GM23338 (cell line): ENCODE data around the gene NRL. TPM values are rescaled to one million over a fixed set of nuclear protein-coding genes. Genes with fewer than 3 reads are reported as not detected.

Experiments
- ATAC-seq: fragments of 200-7000 bp; cut with Tn5 transposase; 3 replicates; pipeline ENCODE4 v1.9.1; 2020
- DNase-seq: peaks from one replicate; pipeline ENCODE4 v3.0.0-alpha.2; 2015; ENCODE audit warnings: low spot score
- H2AFZ ChIP-seq: fragments of 200-600 bp; sonication (generic); 2 replicates; pipeline ENCODE4 v1.8.0; 2016; ENCODE audit warnings: antibody characterized with exemption, mild to moderate bottlenecking, moderate library complexity
- H3F3A ChIP-seq: fragments of 200-600 bp; sonication (generic); replicated peaks from 2 replicates; pipeline ENCODE4 v1.8.0; 2017; ENCODE audit warnings: antibody characterized with exemption, mixed run types, low read depth
- H3K27ac ChIP-seq: fragments of 200-600 bp; sonication (generic); 2 replicates; pipeline ENCODE4 v1.6.1; 2016; ENCODE audit warnings: low read depth
- H3K27me3 ChIP-seq: fragments of 200-600 bp; sonication (generic); 2 replicates; pipeline ENCODE4 v1.8.0; 2016; ENCODE audit warnings: mild to moderate bottlenecking, mixed run types, moderate library complexity; ENCODE audit not compliant: insufficient read depth
- H3K36me3 ChIP-seq: fragments of 200-600 bp; sonication (generic); 2 replicates; pipeline ENCODE4 v1.8.0; 2016; ENCODE audit warnings: mild to moderate bottlenecking; ENCODE audit not compliant: insufficient read depth
- H3K4me1 ChIP-seq: fragments of 200-600 bp; sonication (generic); 2 replicates; pipeline ENCODE4 v1.8.0; 2016; ENCODE audit warnings: mild to moderate bottlenecking, moderate library complexity; ENCODE audit not compliant: insufficient read depth
- H3K4me2 ChIP-seq: fragments of 200-600 bp; sonication (generic); 2 replicates; pipeline ENCODE4 v1.7.1; 2017; ENCODE audit warnings: mixed run types
- H3K4me3 ChIP-seq: fragments of 200-600 bp; sonication (generic); 2 replicates; pipeline ENCODE4 v1.6.1; 2016; ENCODE audit warnings: mixed run types
- H3K79me2 ChIP-seq: fragments of 200-600 bp; sonication (generic); replicated peaks from 2 replicates; pipeline ENCODE4 v1.8.0; 2017; ENCODE audit warnings: mild to moderate bottlenecking; ENCODE audit not compliant: insufficient read depth
- H3K9me2 ChIP-seq: fragments of 200-600 bp; sonication (generic); 2 replicates; pipeline ENCODE4 v1.8.0; 2017; ENCODE audit not compliant: insufficient read depth
- H4K20me1 ChIP-seq: fragments of 200-600 bp; sonication (generic); replicated peaks from 2 replicates; pipeline ENCODE4 v1.8.0; 2017; ENCODE audit warnings: mild to moderate bottlenecking; ENCODE audit not compliant: insufficient read depth
- H3K27ac Mint-ChIP-seq: 2 replicates; pipeline ENCODE4 v1.8.0; 2020; ENCODE audit warnings: inconsistent platforms, mild to moderate bottlenecking, moderate library complexity, mixed read lengths
- H3K27me3 Mint-ChIP-seq: 3 replicates; pipeline ENCODE4 v1.8.0; 2022; ENCODE audit warnings: low read depth, mild to moderate bottlenecking, moderate library complexity, mixed read lengths, inconsistent platforms; ENCODE audit not compliant: insufficient read depth, poor library complexity
- H3K36me3 Mint-ChIP-seq: 3 replicates; pipeline ENCODE4 v1.8.0; 2021; ENCODE audit warnings: low read depth, mild to moderate bottlenecking, inconsistent platforms, moderate library complexity, mixed read lengths
- H3K4me1 Mint-ChIP-seq: 3 replicates; pipeline ENCODE4 v1.8.0; 2020; ENCODE audit warnings: mild to moderate bottlenecking, inconsistent platforms, mixed read lengths
- H3K4me3 Mint-ChIP-seq: 3 replicates; pipeline ENCODE4 v1.8.0; 2021; ENCODE audit warnings: moderate library complexity, mild to moderate bottlenecking, inconsistent platforms, mixed read lengths
- H3K9me3 Mint-ChIP-seq: 3 replicates; pipeline ENCODE4 v1.8.0; 2020; ENCODE audit warnings: moderate library complexity, mild to moderate bottlenecking, inconsistent platforms, mixed read lengths
- ZNF114 ChIP-seq: fragments of 250-450 bp; sonication (Bioruptor Pico); IDR thresholded peaks from 2 replicates; pipeline ENCODE4 v1.5.0; 2020; ENCODE audit warnings: mild to moderate bottlenecking, moderate library complexity
- ZNF331 ChIP-seq: fragments of 250-450 bp; sonication (Bioruptor Pico); IDR thresholded peaks from 2 replicates; pipeline ENCODE4 v1.5.0; 2020; ENCODE audit warnings: low read depth, mild to moderate bottlenecking, moderate library complexity
- polyA plus RNA-seq: library from polyadenylated mRNA; unstranded; fragments of >200 nt; fragmentation: Nextera tagmentation; extraction: Ambion mirVana; gene quantifications from 2 replicates; pipeline ENCODE4 v1.2.1, GENCODE V29; 2016
- total RNA-seq: library from RNA; depleted of rRNA; stranded (reverse); fragments of >200 nt; shearing (Covaris generic); gene quantifications from 2 replicates; pipeline ENCODE4 v1.2.3, GENCODE V29; 2014
- TF ChIP-seq, protein P1 (sequence below): fragments of 250-450 bp; sonication (Bioruptor Pico); IDR thresholded peaks from 2 replicates; pipeline ENCODE4 v1.5.0; 2020; ENCODE audit warnings: mild to moderate bottlenecking, moderate library complexity
- TF ChIP-seq, protein P2 (sequence below), 2 experiments: fragments of 200-600 bp in 1 of 2; sonication (generic) in 1 of 2; conservative IDR thresholded peaks; 2 replicates each; pipeline versions ENCODE4 v1.5.1 to v1.6.1; 2016 to 2017; ENCODE audit warnings: antibody characterized with exemption in 2 of 2, low read depth in 2 of 2, mild to moderate bottlenecking in 2 of 2, moderate library complexity in 1 of 2

NRL gene
- total and polyA plus RNA-seq, 2 experiments from 2014 or later, result 1.8 to 2.2 TPM

DNA sequence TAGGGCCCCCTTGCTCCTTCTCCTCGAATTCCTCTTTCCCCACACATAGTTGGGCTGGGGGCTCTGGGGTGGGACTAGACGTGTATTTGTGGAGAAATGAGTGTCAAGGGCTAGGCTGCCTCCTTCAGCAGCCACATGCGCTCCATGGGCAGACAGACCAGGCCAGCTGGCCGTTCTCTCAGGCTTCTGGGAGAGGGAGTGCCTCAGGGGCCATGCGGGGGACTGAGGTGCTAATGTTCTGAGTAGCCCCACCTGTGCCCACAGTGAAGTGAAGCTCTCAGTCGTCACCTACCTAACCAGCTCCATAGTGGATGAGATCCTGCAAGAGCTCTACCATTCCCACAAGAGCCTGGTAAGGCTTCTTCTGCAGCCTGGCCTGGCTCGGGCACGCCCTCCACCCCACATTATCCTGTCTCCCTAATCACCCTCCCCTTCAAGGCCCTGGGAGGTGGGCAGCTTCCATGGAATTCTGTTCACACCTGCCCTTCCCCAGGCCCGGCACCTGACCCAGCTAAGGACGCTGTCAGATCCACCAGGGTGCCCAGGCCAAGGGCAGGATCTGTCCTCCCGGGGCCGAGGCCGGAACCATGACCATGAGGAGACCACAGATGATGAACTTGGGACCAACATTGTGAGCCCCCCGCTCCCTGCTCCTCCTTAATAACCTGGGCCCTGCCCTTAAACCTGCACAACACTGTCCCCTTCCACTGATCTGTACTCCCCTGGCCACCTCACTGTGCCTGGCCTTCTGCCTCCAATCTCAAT lies 52.4 kb downstream of the NRL start:
- H3F3A ChIP-seq, result no peaks in the 10 kb centered on the region
- no peaks in the 10 kb centered on the region for H4K20me1 ChIP-seq
- no peaks in the 10 kb centered on the region for H3K79me2 ChIP-seq
- peaks cover 15% of the 10 kb centered on the region; the same call in 2 of the 3 replicates for H3K36me3 Mint-ChIP-seq
- H3K4me3 Mint-ChIP-seq, result no peak overlapping the region
- no peaks in the 10 kb centered on the region; the same call in 2 of the 3 replicates for H3K9me3 Mint-ChIP-seq
- H3K36me3 ChIP-seq, result no peaks in the 10 kb centered on the region
- no peak overlapping the region for H3K4me3 ChIP-seq
- no peak overlapping the region for H3K4me2 ChIP-seq
- ATAC-seq (no peak), DNase-seq (no peak)
- no peaks in the 10 kb centered on the region for H3K4me1 ChIP-seq
- peak overlapping the region; percentile 57; the same call in 1 of the 2 replicates for H3K27ac Mint-ChIP-seq
- no peaks in the 10 kb centered on the region for H3K27me3 ChIP-seq
- peaks cover 13% of the 10 kb centered on the region for H3K4me1 Mint-ChIP-seq
- H3K9me2 ChIP-seq, result no peaks in the 10 kb centered on the region
- H2AFZ ChIP-seq, result no peak overlapping the region
- no peak overlapping the region for H3K27ac ChIP-seq
- no peak for TF ChIP-seq ZNF331 (CRISPR knock-in tag)
- TF ChIP-seq ZNF114 (CRISPR knock-in tag), result no peak
- TF ChIP-seq, protein P1, sequence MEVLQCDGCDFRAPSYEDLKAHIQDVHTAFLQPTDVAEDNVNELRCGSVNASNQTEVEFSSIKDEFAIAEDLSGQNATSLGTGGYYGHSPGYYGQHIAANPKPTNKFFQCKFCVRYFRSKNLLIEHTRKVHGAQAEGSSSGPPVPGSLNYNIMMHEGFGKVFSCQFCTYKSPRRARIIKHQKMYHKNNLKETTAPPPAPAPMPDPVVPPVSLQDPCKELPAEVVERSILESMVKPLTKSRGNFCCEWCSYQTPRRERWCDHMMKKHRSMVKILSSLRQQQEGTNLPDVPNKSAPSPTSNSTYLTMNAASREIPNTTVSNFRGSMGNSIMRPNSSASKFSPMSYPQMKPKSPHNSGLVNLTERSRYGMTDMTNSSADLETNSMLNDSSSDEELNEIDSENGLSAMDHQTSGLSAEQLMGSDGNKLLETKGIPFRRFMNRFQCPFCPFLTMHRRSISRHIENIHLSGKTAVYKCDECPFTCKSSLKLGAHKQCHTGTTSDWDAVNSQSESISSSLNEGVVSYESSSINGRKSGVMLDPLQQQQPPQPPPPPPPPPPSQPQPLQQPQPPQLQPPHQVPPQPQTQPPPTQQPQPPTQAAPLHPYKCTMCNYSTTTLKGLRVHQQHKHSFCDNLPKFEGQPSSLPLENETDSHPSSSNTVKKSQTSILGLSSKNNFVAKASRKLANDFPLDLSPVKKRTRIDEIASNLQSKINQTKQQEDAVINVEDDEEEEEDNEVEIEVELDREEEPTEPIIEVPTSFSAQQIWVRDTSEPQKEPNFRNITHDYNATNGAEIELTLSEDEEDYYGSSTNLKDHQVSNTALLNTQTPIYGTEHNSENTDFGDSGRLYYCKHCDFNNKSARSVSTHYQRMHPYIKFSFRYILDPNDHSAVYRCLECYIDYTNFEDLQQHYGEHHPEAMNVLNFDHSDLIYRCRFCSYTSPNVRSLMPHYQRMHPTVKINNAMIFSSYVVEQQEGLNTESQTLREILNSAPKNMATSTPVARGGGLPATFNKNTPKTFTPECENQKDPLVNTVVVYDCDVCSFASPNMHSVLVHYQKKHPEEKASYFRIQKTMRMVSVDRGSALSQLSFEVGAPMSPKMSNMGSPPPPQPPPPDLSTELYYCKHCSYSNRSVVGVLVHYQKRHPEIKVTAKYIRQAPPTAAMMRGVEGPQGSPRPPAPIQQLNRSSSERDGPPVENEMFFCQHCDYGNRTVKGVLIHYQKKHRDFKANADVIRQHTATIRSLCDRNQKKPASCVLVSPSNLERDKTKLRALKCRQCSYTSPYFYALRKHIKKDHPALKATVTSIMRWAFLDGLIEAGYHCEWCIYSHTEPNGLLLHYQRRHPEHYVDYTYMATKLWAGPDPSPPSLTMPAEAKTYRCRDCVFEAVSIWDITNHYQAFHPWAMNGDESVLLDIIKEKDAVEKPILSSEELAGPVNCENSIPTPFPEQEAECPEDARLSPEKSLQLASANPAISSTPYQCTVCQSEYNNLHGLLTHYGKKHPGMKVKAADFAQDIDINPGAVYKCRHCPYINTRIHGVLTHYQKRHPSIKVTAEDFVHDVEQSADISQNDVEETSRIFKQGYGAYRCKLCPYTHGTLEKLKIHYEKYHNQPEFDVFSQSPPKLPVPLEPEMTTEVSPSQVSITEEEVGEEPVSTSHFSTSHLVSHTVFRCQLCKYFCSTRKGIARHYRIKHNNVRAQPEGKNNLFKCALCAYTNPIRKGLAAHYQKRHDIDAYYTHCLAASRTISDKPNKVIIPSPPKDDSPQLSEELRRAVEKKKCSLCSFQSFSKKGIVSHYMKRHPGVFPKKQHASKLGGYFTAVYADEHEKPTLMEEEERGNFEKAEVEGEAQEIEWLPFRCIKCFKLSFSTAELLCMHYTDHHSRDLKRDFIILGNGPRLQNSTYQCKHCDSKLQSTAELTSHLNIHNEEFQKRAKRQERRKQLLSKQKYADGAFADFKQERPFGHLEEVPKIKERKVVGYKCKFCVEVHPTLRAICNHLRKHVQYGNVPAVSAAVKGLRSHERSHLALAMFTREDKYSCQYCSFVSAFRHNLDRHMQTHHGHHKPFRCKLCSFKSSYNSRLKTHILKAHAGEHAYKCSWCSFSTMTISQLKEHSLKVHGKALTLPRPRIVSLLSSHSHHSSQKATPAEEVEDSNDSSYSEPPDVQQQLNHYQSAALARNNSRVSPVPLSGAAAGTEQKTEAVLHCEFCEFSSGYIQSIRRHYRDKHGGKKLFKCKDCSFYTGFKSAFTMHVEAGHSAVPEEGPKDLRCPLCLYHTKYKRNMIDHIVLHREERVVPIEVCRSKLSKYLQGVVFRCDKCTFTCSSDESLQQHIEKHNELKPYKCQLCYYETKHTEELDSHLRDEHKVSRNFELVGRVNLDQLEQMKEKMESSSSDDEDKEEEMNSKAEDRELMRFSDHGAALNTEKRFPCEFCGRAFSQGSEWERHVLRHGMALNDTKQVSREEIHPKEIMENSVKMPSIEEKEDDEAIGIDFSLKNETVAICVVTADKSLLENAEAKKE (CRISPR knock-in tag), result no peak
- TF ChIP-seq, protein P2, sequence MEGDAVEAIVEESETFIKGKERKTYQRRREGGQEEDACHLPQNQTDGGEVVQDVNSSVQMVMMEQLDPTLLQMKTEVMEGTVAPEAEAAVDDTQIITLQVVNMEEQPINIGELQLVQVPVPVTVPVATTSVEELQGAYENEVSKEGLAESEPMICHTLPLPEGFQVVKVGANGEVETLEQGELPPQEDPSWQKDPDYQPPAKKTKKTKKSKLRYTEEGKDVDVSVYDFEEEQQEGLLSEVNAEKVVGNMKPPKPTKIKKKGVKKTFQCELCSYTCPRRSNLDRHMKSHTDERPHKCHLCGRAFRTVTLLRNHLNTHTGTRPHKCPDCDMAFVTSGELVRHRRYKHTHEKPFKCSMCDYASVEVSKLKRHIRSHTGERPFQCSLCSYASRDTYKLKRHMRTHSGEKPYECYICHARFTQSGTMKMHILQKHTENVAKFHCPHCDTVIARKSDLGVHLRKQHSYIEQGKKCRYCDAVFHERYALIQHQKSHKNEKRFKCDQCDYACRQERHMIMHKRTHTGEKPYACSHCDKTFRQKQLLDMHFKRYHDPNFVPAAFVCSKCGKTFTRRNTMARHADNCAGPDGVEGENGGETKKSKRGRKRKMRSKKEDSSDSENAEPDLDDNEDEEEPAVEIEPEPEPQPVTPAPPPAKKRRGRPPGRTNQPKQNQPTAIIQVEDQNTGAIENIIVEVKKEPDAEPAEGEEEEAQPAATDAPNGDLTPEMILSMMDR (conservative IDR thresholded peaks at IDR 0.05; ENCODE audit: low read depth in 2 of 2), result no peak
- H3K27me3 Mint-ChIP-seq, result peaks cover 5% of the 10 kb centered on the region
